ENCODE data around the gene MAGI3.

DNA sequence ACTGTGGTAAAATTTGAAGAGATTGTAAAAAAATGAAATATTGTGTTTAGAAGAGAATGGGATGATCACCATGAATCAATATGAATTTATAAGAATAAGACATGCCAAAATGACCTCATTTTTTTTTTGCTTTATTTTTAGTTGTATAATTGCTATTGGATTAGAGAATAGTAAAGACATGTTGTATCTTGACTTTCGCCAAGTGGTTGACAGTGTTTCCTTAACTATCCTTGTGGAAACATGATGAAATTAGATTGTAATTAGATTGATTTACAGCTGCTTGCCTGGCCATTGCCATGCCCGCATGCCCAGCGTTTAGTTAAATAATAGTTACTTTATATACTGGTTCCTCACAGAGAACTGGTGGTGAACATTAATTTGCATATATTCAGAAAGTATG is 154.9 kb downstream of the MAGI3 start:
- TF ChIP-seq CTCF (IDR thresholded peaks at IDR 0.05; ENCODE audit: low read length) (no peak), EZH2 (IDR thresholded peaks at IDR 0.05; ENCODE audit: borderline replicate concordance, low read length) (no peak)

Measured in OCI-LY1 (cell line).